Amniotic stem cell (primary cell): Measurements from ENCODE around the gene MAST4.
"Not testable (repeated sequence)": the region's sequence is repeated elsewhere in the genome, so short reads cannot be mapped to it uniquely, and the experiment has no call there.

Experiments used
- DNase-seq: peaks from one replicate; lab custom pipeline; 2025; lab: John Stamatoyannopoulos, UW

The MAST4 gene

DNA sequence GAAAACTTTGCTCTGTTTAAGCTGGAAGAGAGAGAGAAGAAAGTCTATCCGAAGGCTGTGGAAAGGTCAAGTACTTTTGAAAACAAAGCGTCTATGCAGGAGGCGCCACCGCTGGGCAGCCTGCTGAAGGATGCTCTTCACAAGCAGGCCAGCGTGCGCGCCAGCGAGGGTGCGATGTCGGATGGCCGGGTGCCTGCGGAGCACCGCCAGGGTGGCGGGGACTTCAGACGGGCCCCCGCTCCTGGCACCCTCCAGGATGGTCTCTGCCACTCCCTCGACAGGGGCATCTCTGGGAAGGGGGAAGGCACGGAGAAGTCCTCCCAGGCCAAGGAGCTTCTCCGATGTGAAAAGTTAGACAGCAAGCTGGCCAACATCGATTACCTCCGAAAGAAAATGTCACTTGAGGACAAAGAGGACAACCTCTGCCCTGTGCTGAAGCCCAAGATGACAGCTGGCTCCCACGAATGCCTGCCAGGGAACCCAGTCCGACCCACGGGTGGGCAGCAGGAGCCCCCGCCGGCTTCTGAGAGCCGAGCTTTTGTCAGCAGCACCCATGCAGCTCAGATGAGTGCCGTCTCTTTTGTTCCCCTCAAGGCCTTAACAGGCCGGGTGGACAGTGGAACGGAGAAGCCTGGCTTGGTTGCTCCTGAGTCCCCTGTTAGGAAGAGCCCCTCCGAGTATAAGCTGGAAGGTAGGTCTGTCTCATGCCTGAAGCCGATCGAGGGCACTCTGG, 567.8 kb downstream of the MAST4 start:
- DNase-seq: no peak

- DNase-seq: no peak
Observed at GRCh38 chr5:67164856-67165525, 568.8 kb downstream of the MAST4 start.

DNA sequence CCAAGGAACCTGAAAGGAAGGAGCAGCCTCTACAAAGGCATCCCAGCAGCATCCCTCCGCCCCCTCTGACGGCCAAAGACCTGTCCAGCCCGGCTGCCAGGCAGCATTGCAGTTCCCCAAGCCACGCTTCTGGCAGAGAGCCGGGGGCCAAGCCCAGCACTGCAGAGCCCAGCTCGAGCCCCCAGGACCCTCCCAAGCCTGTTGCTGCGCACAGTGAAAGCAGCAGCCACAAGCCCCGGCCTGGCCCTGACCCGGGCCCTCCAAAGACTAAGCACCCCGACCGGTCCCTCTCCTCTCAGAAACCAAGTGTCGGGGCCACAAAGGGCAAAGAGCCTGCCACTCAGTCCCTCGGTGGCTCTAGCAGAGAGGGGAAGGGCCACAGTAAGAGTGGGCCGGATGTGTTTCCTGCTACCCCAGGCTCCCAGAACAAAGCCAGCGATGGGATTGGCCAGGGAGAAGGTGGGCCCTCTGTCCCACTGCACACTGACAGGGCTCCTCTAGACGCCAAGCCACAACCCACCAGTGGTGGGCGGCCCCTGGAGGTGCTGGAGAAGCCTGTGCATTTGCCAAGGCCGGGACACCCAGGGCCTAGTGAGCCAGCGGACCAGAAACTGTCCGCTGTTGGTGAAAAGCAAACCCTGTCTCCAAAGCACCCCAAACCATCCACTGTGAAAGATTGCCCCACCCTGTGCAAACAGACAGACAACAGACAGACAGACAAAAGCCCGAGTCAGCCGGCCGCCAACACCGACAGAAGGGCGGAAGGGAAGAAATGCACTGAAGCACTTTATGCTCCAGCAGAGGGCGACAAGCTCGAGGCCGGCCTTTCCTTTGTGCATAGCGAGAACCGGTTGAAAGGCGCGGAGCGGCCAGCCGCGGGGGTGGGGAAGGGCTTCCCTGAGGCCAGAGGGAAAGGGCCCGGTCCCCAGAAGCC, 569.6 kb downstream of the MAST4 start:
- DNase-seq: peak; percentile 17

DNA sequence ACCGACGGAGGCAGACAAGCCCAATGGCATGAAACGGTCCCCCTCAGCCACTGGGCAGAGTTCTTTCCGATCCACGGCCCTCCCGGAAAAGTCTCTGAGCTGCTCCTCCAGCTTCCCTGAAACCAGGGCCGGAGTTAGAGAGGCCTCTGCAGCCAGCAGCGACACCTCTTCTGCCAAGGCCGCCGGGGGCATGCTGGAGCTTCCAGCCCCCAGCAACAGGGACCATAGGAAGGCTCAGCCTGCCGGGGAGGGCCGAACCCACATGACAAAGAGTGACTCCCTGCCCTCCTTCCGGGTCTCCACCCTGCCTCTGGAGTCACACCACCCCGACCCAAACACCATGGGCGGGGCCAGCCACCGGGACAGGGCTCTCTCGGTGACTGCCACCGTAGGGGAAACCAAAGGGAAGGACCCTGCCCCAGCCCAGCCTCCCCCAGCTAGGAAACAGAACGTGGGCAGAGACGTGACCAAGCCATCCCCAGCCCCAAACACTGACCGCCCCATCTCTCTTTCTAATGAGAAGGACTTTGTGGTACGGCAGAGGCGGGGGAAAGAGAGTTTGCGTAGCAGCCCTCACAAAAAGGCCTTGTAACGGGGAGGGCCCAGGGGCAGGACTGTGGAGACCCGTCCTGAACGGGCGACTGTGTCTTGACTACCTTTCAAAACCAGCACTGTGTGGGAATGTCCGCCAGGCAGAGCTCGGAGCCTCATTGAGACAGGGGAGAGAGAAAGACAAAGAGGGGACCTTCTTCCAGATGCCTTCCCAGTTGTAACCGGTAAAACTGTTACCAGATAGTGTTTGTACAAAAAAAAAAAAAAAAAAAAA, 570.5 kb downstream of the MAST4 start:
- no peak for DNase-seq

DNA sequence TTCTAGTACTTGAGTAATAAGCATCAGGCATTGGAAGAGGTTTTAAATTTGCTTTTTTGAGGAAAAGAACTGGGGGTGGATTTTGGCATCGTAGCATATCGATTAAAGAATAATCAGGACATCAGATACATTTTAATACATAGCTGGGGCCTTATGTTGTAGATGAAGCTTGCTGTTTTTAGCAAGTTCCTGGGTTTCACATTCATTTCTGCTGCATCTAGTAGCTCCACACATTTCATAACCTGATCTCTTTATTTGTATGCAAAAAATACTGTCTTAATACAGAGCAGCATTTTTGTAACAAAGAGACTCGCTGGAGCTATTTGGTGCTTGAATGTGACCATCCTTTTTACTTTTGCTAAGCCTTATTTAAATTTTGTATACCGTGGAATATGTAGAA, 571.9 kb downstream of the MAST4 start:
- no peak for DNase-seq

GRCh38 chr5:67170767-67171166, 574.6 kb downstream of the MAST4 start:
- no peak for DNase-seq

DNA sequence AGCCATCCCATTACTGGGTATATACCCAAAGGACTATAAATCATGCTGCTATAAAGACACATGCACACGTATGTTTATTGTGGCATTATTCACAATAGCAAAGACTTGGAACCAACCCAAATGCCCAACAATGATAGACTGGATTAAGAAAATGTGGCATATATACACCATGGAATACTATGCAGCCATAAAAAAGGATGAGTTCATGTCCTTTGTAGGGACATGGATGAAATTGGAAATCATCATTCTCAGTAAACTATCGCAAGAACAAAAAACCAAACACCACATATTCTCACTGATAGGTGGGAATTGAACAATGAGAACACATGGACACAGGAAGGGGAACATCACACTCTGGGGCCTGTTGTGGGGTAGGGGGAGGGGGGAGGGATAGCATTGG, 577.2 kb downstream of the MAST4 start:
- DNase-seq: not testable (repeated sequence)

DNA sequence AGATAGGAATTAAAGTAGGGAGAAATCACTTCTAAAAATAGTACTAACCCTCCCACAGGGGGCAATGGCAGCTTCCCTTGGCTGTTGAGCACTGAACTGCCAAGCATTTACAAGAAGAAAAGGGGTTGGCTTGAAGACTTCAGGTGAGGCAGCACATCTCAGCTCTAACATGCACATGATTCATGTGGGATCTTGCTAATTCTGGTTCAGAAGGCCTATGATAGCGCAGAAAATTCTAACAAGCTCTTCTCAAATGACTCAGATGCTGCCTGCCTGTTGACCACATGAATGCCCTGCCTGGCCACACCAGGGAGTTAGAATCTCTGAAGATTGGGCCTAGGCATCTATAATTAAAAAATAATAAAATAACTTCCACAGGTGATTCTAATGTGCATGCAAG, 577.8 kb downstream of the MAST4 start:
- DNase-seq: no peak

- no peak for DNase-seq
Observed at GRCh38 chr5:67176936-67177335, 580.7 kb downstream of the MAST4 start.

- no peak for DNase-seq
Observed at GRCh38 chr5:67178085-67178484, 581.9 kb downstream of the MAST4 start.

- no peak for DNase-seq
Observed at GRCh38 chr5:67178966-67179365, 582.8 kb downstream of the MAST4 start.

- no peak for DNase-seq
Observed at GRCh38 chr5:67179697-67180361, 583.6 kb downstream of the MAST4 start.

- no peak for DNase-seq
Observed at GRCh38 chr5:67181648-67182221, 585.5 kb downstream of the MAST4 start.

DNA sequence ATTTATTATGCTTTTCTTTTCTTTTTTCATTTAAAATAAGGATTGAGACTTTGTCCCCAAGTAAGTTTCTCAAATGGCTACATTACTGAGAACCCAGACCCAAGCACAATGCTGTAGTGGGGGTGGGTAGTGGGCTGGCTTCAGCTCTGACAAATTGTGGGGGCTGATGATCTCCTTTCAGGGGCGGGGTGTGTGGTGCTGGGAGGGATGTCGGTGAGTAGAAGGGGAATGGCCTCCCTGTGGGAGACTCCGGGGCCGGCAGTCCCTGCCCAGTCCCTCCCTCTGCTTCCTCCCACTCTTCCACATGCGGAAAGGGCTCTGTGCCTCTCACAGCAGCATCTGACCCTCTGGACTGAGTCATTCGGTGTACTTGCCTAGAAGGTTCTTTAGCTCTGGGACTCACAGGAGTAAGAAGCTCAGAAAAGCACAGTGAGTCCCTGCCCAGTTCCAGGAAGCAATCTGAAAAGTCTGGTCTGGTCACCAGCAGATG, 586.2 kb downstream of the MAST4 start:
- peak; percentile 7 for DNase-seq

GRCh38 chr5:67183859-67184258, 587.7 kb downstream of the MAST4 start:
- no peak for DNase-seq

DNA sequence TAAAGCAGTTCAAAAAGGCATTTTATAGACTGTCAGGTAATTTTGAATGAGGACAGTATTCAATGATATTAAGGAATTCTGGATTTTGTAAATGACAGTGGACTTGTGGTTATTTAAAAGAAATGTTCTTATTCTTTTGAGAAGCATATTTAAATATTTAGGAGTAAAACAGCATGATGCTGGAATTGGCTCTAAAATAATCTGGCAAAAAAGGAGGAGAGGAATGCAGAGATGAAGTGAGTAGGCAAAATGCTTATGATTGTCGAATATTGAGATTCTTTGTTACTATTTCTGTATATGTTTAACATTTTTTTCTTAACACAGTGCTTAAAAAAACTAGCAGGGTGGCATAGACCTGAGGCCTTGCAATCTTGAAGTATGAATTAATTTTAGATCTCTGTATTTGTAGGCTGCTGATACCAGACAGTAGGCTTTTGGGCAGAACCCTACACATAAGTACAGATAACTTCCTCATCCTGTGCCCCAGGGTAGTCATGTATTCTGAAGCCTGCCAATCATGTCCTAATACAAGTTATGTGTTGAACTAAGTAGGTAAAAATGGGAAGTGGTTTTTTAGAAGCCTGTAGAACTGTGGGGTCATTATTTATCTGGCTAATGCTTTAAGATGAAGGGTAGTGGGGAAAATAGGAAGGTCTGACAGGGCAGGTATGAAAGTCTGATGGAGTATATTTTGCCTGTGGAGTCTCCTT, 591.0 kb downstream of the MAST4 start:
- no peak for DNase-seq

GRCh38 chr5:67188274-67189078, 592.3 kb downstream of the MAST4 start:
- no peak for DNase-seq

GRCh38 chr5:67189079-67189354, 592.8 kb downstream of the MAST4 start:
- no peak for DNase-seq

- DNase-seq: no peak
Observed at GRCh38 chr5:67189931-67190330, 593.7 kb downstream of the MAST4 start.
